BE2C (cell line): ENCODE measurements around the gene AQP9.

Source experiments
- DNase-seq: peaks from one replicate; pipeline ENCODE4 v3.0.0-alpha.2; 2020
- H3K27me3 ChIP-seq: fragments of 250-450 bp; sonication (Bioruptor Pico); 2 replicates; pipeline ENCODE4 v1.5.1; 2020; ENCODE audit warnings: mild to moderate bottlenecking
- H3K36me3 ChIP-seq: fragments of 250-450 bp; sonication (Bioruptor Pico); 2 replicates; pipeline ENCODE4 v1.5.1; 2020; ENCODE audit warnings: mild to moderate bottlenecking
- H3K4me1 ChIP-seq: fragments of 250-450 bp; sonication (Bioruptor Pico); 2 replicates; pipeline ENCODE4 v1.5.1; 2020
- H3K4me3 ChIP-seq: 2 replicates; pipeline ENCODE4 v1.5.1; 2011; ENCODE audit warnings: low read depth, low read length
- H3K9me3 ChIP-seq: fragments of 250-450 bp; sonication (Bioruptor Pico); 2 replicates; pipeline ENCODE4 v1.5.1; 2020
- CTCF ChIP-seq: IDR thresholded peaks from 2 replicates; pipeline ENCODE4 v1.5.1; 2012; ENCODE audit warnings: mild to moderate bottlenecking, low read depth, low read length

Gene AQP9

GRCh38 chr15:58222679-58223078, 84.5 kb downstream of the AQP9 start:
- Histone ChIP-seq H3K36me3 (no peaks in the 10 kb centered on the region), H3K9me3 (no peaks in the 10 kb centered on the region), H3K4me3 (no peak overlapping the region), H3K4me1 (peaks cover 15% of the 10 kb centered on the region), H3K27me3 (no peaks in the 10 kb centered on the region)
- no peak for TF ChIP-seq CTCF
- no peak for DNase-seq

GRCh38 chr15:58223432-58223831, 85.3 kb downstream of the AQP9 start:
- H3K4me3 ChIP-seq = no peak overlapping the region
- DNase-seq = no peak
- no peaks in the 10 kb centered on the region for H3K36me3 ChIP-seq
- no peaks in the 10 kb centered on the region for H3K27me3 ChIP-seq
- H3K4me1 ChIP-seq = peaks cover 15% of the 10 kb centered on the region
- no peak for TF ChIP-seq CTCF
- H3K9me3 ChIP-seq = no peaks in the 10 kb centered on the region

GRCh38 chr15:58224068-58224467, 85.9 kb downstream of the AQP9 start:
- no peaks in the 10 kb centered on the region for H3K27me3 ChIP-seq
- TF ChIP-seq CTCF = no peak

GRCh38 chr15:58227706-58228543, 89.7 kb downstream of the AQP9 start:
- Histone ChIP-seq H3K4me3 (no peak overlapping the region), H3K4me1 (peaks cover 11% of the 10 kb centered on the region), H3K36me3 (no peaks in the 10 kb centered on the region), H3K27me3 (no peaks in the 10 kb centered on the region), H3K9me3 (no peaks in the 10 kb centered on the region)
- peak; percentile 81 for DNase-seq
- peak; percentile 95 for TF ChIP-seq CTCF

More at GRCh38 chr15:58224068-58224467, 85.9 kb downstream of the AQP9 start:
- H3K36me3 ChIP-seq = no peaks in the 10 kb centered on the region
- H3K4me1 ChIP-seq = peaks cover 15% of the 10 kb centered on the region
- H3K9me3 ChIP-seq = no peaks in the 10 kb centered on the region
- DNase-seq = peak; percentile 51
- no peak overlapping the region for H3K4me3 ChIP-seq

- Histone ChIP-seq H3K36me3 (no peaks in the 10 kb centered on the region), H3K4me3 (no peak overlapping the region), H3K4me1 (peaks cover 5% of the 10 kb centered on the region), H3K27me3 (no peaks in the 10 kb centered on the region), H3K9me3 (no peaks in the 10 kb centered on the region)
- DNase-seq = no peak
- TF ChIP-seq CTCF = no peak
Measured at GRCh38 chr15:58228718-58229117, 90.5 kb downstream of the AQP9 start.

- no peak for DNase-seq
- Histone ChIP-seq H3K27me3 (no peaks in the 10 kb centered on the region), H3K4me1 (peaks cover under 1% of the 10 kb centered on the region; the same call in 1 of the 2 replicates), H3K9me3 (no peaks in the 10 kb centered on the region), H3K36me3 (no peaks in the 10 kb centered on the region), H3K4me3 (no peak overlapping the region)
- TF ChIP-seq CTCF = no peak
Measured at GRCh38 chr15:58229297-58229768, 91.2 kb downstream of the AQP9 start.
